MM.1S (cell line): ENCODE data around the gene ARMC9.

Source experiments
- DNase-seq: peaks from one replicate; pipeline ENCODE4 v3.0.0-alpha.2; 2015
- H2AFZ ChIP-seq: fragments of 300-600 bp; sonication (generic); 2 replicates; pipeline ENCODE4 v1.6.0; 2016; ENCODE audit warnings: antibody characterized with exemption, low read length
- H3F3A ChIP-seq: fragments of 300-600 bp; sonication (generic); 2 replicates; pipeline ENCODE4 v1.6.1; 2016; ENCODE audit warnings: mild to moderate bottlenecking, antibody characterized with exemption, low read length, moderate library complexity, mixed read lengths; ENCODE audit not compliant: insufficient read depth
- H3K27ac ChIP-seq: fragments of 300-600 bp; sonication (generic); 2 replicates; pipeline ENCODE4 v1.5.1; 2016; ENCODE audit warnings: mild to moderate bottlenecking, low read length
- H3K27me3 ChIP-seq: fragments of 300-600 bp; sonication (generic); replicated peaks from 2 replicates; pipeline ENCODE4 v1.6.0; 2016; ENCODE audit warnings: low read length; ENCODE audit not compliant: insufficient read depth
- H3K36me3 ChIP-seq: fragments of 300-600 bp; sonication (generic); replicated peaks from 2 replicates; pipeline ENCODE4 v1.6.1; 2016; ENCODE audit warnings: mild to moderate bottlenecking, low read length, mixed read lengths; ENCODE audit not compliant: insufficient read depth
- H3K4me1 ChIP-seq: fragments of 300-600 bp; sonication (generic); 2 replicates; pipeline ENCODE4 v1.6.1; 2016; ENCODE audit warnings: low read length, mixed read lengths
- H3K4me2 ChIP-seq: fragments of 300-600 bp; sonication (generic); 2 replicates; pipeline ENCODE4 v1.6.0; 2016; ENCODE audit warnings: low read depth, low read length
- H3K4me3 ChIP-seq: fragments of 300-600 bp; sonication (generic); 2 replicates; pipeline ENCODE4 v1.5.1; 2016; ENCODE audit warnings: low read length, mixed read lengths
- H3K79me2 ChIP-seq: fragments of 300-600 bp; sonication (generic); 2 replicates; pipeline ENCODE4 v1.6.1; 2016; ENCODE audit warnings: mixed run types, low read length, mixed read lengths
- H3K9ac ChIP-seq: fragments of 300-600 bp; sonication (generic); 2 replicates; pipeline ENCODE4 v1.6.1; 2016; ENCODE audit warnings: low read length, mixed read lengths
- H3K9me2 ChIP-seq: fragments of 300-600 bp; sonication (generic); replicated peaks from 2 replicates; pipeline ENCODE4 v1.6.1; 2016; ENCODE audit warnings: mild to moderate bottlenecking, low read length, mixed read lengths; ENCODE audit not compliant: insufficient read depth
- H3K9me3 ChIP-seq: fragments of 300-600 bp; sonication (generic); replicated peaks from 2 replicates; pipeline ENCODE4 v1.6.1; 2016; ENCODE audit warnings: mild to moderate bottlenecking, low read length, mixed read lengths; ENCODE audit not compliant: insufficient read depth
- H4K20me1 ChIP-seq: fragments of 300-600 bp; sonication (generic); 2 replicates; pipeline ENCODE4 v1.6.1; 2016; ENCODE audit warnings: mild to moderate bottlenecking, low read length, moderate library complexity, mixed read lengths; ENCODE audit not compliant: insufficient read depth
- CTCF ChIP-seq: fragments of 300-600 bp; sonication (generic); IDR thresholded peaks from 2 replicates; pipeline ENCODE4 v1.5.1; 2016; ENCODE audit warnings: antibody characterized with exemption, low read length, mixed read lengths
- EZH2 ChIP-seq: fragments of 300-600 bp; sonication (generic); optimal IDR thresholded peaks from 2 replicates; pipeline ENCODE3; 2017; ENCODE audit warnings: low read depth, mild to moderate bottlenecking, antibody characterized with exemption, low read length, mixed read lengths
- EZH2phosphoT487 ChIP-seq: fragments of 300-600 bp; sonication (generic); IDR thresholded peaks from 2 replicates; pipeline ENCODE4 v1.6.1; 2018; ENCODE audit warnings: antibody characterized with exemption, low read length

The ARMC9 gene

DNA sequence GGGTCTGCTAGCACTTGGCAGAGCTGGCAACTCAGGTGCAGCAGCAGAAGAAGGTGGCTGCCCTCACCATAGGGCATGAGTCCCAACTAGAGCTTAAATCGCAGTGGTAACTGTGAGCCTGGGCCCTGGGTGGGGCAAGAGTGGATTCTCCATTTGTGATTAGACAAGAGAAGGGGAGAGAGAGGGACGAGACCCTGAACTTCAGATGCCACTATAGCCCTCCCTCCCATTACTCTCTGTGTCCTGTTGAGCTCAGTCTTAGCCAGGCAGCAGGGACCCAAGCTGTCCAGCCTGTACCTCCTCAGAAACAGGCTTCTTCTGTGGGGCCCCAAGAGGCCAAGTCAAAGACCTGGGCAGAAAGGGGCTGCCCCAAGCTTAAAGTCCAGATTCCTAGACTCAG lies 127.4 kb downstream of the ARMC9 start:
- TF ChIP-seq EZH2, result no peak
- TF ChIP-seq CTCF, result no peak
- no peak for TF ChIP-seq EZH2phosphoT487
- Histone ChIP-seq H3K27me3 (no peaks in the 10 kb centered on the region), H3K4me2 (no peak overlapping the region), H3K36me3 (no peaks in the 10 kb centered on the region), H4K20me1 (no peaks in the 10 kb centered on the region), H3K9me2 (no peaks in the 10 kb centered on the region), H3K4me1 (no peaks in the 10 kb centered on the region), H3K9ac (no peak overlapping the region), H2AFZ (no peak overlapping the region), H3K79me2 (no peaks in the 10 kb centered on the region), H3K27ac (no peak overlapping the region), H3F3A (no peaks in the 10 kb centered on the region), H3K4me3 (no peak overlapping the region), H3K9me3 (no peaks in the 10 kb centered on the region)
- DNase-seq, result no peak

- Histone ChIP-seq H3K36me3 (no peaks in the 10 kb centered on the region), H3K79me2 (no peaks in the 10 kb centered on the region), H3K4me2 (no peak overlapping the region), H3K4me3 (no peak overlapping the region), H3K9me2 (no peaks in the 10 kb centered on the region), H3K9ac (no peak overlapping the region), H3K4me1 (no peaks in the 10 kb centered on the region), H4K20me1 (no peaks in the 10 kb centered on the region), H3K27ac (no peak overlapping the region), H3K27me3 (no peaks in the 10 kb centered on the region), H3F3A (no peaks in the 10 kb centered on the region), H2AFZ (no peak overlapping the region), H3K9me3 (no peaks in the 10 kb centered on the region)
- no peak for TF ChIP-seq EZH2phosphoT487
- no peak for TF ChIP-seq EZH2
- no peak for TF ChIP-seq CTCF
- DNase-seq, result no peak
Observed at GRCh38 chr2:231326404-231326803, 128.0 kb downstream of the ARMC9 start.

DNA sequence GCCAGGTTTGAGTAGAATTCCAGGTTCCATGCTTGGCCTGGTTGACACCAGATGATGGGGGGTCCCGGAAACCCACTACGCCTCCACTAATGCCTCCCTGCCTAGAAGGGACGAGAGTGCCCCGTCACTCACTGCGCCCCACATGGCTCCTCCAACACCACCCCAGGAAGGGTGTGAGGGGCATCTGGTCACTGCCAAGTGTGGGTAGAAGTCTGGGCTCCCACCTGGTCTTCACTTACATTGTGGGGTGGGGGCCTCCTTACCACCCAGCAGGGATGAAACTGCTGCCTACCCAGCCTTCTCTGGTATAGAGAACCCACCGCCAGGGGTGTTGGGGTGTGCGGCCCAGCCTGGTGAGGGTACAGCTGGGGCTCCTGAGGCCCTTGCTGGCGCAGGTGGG lies 131.9 kb downstream of the ARMC9 start:
- TF ChIP-seq EZH2, result no peak
- no peak for TF ChIP-seq CTCF
- no peak for TF ChIP-seq EZH2phosphoT487
- Histone ChIP-seq H3K4me3 (no peak overlapping the region), H3K36me3 (no peaks in the 10 kb centered on the region), H3K9me2 (no peaks in the 10 kb centered on the region), H3K4me1 (no peaks in the 10 kb centered on the region), H4K20me1 (no peaks in the 10 kb centered on the region), H2AFZ (no peak overlapping the region), H3K27ac (no peak overlapping the region), H3K9me3 (no peaks in the 10 kb centered on the region), H3K27me3 (no peaks in the 10 kb centered on the region), H3F3A (no peaks in the 10 kb centered on the region), H3K4me2 (no peak overlapping the region), H3K79me2 (no peaks in the 10 kb centered on the region), H3K9ac (no peak overlapping the region)
- no peak for DNase-seq

GRCh38 chr2:231331533-231331932 lies 133.1 kb downstream of the ARMC9 start:
- no peaks in the 10 kb centered on the region for H4K20me1 ChIP-seq
- no peaks in the 10 kb centered on the region for H3F3A ChIP-seq
- no peak overlapping the region for H2AFZ ChIP-seq
- no peaks in the 10 kb centered on the region for H3K36me3 ChIP-seq
- no peak overlapping the region for H3K27ac ChIP-seq
- TF ChIP-seq EZH2 (no peak), EZH2phosphoT487 (no peak), CTCF (no peak)
- H3K9me2 ChIP-seq, result no peaks in the 10 kb centered on the region
- no peak overlapping the region for H3K9ac ChIP-seq
- H3K4me1 ChIP-seq, result no peaks in the 10 kb centered on the region
- DNase-seq, result no peak
- no peak overlapping the region for H3K4me3 ChIP-seq
- no peaks in the 10 kb centered on the region for H3K27me3 ChIP-seq
- H3K9me3 ChIP-seq, result no peaks in the 10 kb centered on the region
- no peaks in the 10 kb centered on the region for H3K79me2 ChIP-seq
- H3K4me2 ChIP-seq, result no peak overlapping the region
